BJ (cell line): Measurements from ENCODE around the gene BEST1. TPM values are rescaled to one million over a fixed set of nuclear protein-coding genes. Genes with fewer than 3 reads are reported as not detected.

Source experiments
- CTCF ChIA-PET: fragments of 350-600 bp; formaldehyde crosslinking; extraction: SDS; loops from one replicate; lab custom pipeline; 2021; ENCODE audit warnings: antibody characterized with exemption, inconsistent platforms; lab: Yijun Ruan, JAX
- POLR2A ChIA-PET: fragments of 300-600 bp; sonication (Branson Sonifier 250); formaldehyde crosslinking; extraction: SDS; loops from one replicate; lab custom pipeline; 2021; ENCODE audit warnings: antibody characterized with exemption; lab: Charles Lee
- DNase-seq: peaks from one replicate; pipeline ENCODE4 v3.0.0-alpha.2; 2011; ENCODE audit warnings: low read depth
- H3K27me3 ChIP-seq: 2 replicates; pipeline ENCODE4 v1.6.0; 2011; ENCODE audit warnings: low read length; ENCODE audit not compliant: control insufficient read depth, insufficient read depth
- H3K36me3 ChIP-seq: 2 replicates; pipeline ENCODE4 v1.5.1; 2011; ENCODE audit warnings: low read length; ENCODE audit not compliant: control insufficient read depth, insufficient read depth
- H3K4me3 ChIP-seq: 2 replicates; pipeline ENCODE4 v1.5.1; 2011; ENCODE audit warnings: low read depth, mild to moderate bottlenecking, control low read depth, low read length
- polyA plus RNA-seq: library from polyadenylated mRNA; depleted of rRNA; stranded (reverse); fragments of >200 nt; gene quantifications from 2 replicates; pipeline ENCODE4 v1.2.3, GENCODE V29; 2011
- TF ChIP-seq, protein P1 (sequence below): IDR thresholded peaks from 2 replicates; pipeline ENCODE4 v1.5.1; 2011; ENCODE audit warnings: low read depth, mild to moderate bottlenecking, control low read depth, inconsistent platforms, low read length, moderate library complexity; ENCODE audit not compliant: insufficient read depth

BEST1 gene
- polyA plus RNA-seq, 1 experiment = 6.4 TPM

DNA sequence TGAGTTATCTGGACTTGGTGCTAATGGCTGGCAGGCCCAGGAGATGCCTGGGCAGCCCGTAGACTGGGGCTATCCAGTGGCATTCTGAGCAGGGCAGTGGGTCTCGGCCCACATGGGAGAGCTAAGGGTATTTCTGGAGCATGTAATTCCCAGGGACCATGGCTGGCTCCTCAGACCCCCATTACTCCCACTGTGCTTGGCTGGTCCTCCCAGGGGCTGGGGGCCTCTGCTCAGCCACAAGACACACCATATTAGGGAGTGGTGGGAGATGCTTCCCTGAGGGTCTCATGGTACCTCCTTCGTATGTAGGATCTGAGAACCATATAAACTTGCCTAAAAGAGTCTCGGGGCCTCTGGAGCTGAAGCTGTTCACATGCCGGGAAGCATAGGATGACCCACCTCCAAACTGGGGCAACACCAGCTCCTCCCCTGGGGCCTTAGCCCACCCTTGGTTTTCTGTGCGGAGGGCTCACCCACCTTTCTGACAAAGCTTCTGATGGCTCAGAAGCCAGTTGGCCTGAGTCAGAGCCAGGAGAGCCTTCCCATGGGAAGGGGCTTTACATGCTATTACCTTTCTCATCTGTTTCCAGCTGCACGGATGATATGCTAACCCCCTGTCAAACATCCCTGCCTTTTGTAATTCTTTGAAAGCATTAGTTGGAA is 26.8 kb downstream of the BEST1 start:
- DNase-seq = no peak
- ChIA-PET CTCF (interaction anchor here (0.6 to 2.9 kb wide), 3 partner anchors 79 to 129 kb away, joined by 3 to 13 read pairs (median 5); no protein-coding TSS in a partner anchor), POLR2A (interaction anchor here (0.6 to 0.7 kb wide), 2 partner anchors 17 to 759 kb away, joined by 3 read pairs; no protein-coding TSS in a partner anchor)
- no peaks in the 10 kb centered on the region for H3K36me3 ChIP-seq
- H3K4me3 ChIP-seq = no peak overlapping the region
- H3K27me3 ChIP-seq = no peaks in the 10 kb centered on the region
- TF ChIP-seq, protein P1, sequence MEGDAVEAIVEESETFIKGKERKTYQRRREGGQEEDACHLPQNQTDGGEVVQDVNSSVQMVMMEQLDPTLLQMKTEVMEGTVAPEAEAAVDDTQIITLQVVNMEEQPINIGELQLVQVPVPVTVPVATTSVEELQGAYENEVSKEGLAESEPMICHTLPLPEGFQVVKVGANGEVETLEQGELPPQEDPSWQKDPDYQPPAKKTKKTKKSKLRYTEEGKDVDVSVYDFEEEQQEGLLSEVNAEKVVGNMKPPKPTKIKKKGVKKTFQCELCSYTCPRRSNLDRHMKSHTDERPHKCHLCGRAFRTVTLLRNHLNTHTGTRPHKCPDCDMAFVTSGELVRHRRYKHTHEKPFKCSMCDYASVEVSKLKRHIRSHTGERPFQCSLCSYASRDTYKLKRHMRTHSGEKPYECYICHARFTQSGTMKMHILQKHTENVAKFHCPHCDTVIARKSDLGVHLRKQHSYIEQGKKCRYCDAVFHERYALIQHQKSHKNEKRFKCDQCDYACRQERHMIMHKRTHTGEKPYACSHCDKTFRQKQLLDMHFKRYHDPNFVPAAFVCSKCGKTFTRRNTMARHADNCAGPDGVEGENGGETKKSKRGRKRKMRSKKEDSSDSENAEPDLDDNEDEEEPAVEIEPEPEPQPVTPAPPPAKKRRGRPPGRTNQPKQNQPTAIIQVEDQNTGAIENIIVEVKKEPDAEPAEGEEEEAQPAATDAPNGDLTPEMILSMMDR = no peak

DNA sequence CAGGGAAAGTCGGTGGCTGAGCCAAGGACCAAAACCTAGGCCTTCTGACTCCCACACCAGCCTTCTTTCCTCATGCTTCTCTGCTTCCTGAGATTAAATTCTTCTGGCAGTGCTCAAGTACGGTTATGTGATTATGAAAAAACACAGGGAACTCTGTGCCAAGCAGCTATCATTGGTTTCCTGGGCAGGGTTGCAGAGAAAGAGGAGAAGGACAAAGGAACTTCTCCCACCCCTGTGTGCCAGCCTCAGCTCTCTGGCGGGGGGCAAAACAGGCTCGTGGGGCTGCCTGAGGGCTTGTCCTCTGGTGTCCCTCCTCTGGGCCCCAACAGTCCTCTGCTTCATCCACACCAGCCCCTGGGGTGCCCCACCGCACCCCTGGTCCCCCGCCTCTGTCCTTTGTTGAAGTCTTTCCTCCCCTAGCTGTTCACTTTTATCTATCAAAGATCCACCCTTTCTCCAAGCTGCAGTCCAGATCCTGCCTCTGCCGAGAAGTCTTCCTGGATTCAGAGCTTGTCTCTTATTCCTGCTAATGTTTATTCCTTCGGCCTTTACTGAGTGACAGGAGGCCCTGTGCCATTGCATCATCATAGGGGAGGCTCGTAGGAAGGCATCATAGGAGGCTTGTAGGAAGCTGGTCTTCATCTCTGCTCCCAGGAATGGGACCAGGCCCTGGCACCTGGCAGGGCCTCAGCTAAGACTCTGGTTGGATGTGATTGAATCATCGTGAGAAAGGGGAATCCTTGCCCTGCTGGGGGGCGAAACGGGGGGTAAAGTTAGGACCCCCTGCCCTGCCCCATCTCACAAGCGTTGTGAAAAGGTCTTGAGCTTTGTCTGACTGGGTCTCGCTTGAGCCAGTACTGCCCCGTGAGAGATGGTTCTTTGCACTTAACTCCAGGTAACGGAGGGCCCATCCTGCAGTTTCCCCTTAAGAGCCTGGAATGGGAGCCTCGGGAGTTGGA is 28.8 kb downstream of the BEST1 start:
- no peak overlapping the region for H3K4me3 ChIP-seq
- TF ChIP-seq, protein P1 = no peak
- POLR2A ChIA-PET = no interaction called here
- CTCF ChIA-PET = interaction anchor here (0.6 to 1.7 kb wide), 2 partner anchors 103 to 112 kb away, joined by 3 to 4 read pairs; no protein-coding TSS in a partner anchor
- no peak for DNase-seq
- H3K36me3 ChIP-seq = no peaks in the 10 kb centered on the region
- no peaks in the 10 kb centered on the region for H3K27me3 ChIP-seq

DNA sequence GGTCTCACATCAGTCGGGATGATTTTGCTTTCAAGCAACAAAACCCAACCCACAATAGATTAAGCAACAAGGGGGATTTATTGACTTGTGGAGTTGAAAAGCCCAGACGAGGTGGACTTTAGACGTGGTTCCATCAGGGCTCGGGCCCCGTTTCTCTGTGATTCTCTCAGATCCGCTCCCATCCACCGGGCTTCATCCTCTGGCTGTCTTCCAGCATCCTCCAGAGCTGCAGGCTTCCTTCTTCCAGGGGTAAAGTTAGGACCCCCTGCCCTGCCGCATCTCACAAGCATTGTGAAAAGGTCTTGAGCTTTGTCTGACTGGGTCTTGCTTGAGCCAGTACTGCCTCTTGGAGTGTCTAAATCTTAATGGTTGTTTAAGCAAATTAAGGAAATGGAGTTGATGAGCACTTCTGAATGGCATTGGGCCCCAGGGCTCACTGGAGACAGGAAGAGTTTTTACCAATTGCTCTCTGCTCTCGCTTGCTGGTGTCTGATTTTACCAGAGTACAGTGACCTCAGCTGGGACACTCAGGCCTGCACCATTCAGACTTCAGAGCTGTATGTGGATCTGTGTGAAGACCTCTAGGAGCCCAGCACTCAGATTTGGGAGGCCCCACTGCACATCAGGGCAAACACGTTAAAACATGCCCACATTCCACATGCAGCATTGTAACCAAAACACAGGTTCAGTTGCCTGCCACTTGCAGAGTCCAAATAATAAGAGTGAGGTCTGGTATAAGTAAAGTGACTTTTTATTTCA is 30.8 kb downstream of the BEST1 start:
- TF ChIP-seq, protein P1 = no peak
- ChIA-PET CTCF (interaction anchor here (0.6 to 0.8 kb wide), 2 partner anchors 11 to 100 kb away, joined by 3 to 4 read pairs; no protein-coding TSS in a partner anchor), POLR2A (interaction anchor here (1.0 kb wide), 1 partner anchor 8 kb away, joined by 6 read pairs; no protein-coding TSS in a partner anchor)
- DNase-seq = no peak
- H3K4me3 ChIP-seq = no peak overlapping the region
- no peaks in the 10 kb centered on the region for H3K36me3 ChIP-seq
- no peaks in the 10 kb centered on the region for H3K27me3 ChIP-seq

DNA sequence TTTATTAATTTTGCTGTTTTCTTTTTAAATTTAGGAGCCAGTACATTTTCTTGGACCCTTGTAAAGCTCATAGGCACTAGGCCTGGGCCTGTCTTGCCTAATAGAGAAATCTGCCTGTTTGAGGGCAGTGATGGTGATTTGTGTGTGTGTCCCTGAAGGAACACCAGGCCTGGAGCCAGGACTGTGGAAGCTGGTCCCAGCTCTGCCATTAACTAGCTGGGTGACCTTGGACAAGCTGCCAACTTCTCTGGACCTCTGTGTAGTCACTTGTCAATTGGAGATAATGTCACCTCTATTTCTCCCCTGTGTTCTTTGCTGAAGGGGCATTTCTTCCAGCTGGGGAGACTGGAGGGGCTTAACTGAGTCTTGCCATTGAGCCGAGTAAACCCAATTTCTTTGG is 33.3 kb downstream of the BEST1 start:
- Histone ChIP-seq H3K27me3 (no peaks in the 10 kb centered on the region), H3K4me3 (no peak overlapping the region), H3K36me3 (no peaks in the 10 kb centered on the region)
- TF ChIP-seq, protein P1 = no peak
- POLR2A ChIA-PET = no interaction called here
- CTCF ChIA-PET = interaction anchor here (1.1 kb wide), 1 partner anchor 99 kb away, joined by 5 read pairs; no protein-coding TSS in a partner anchor
- DNase-seq = no peak
